Nephron (organoid): ENCODE data around the gene FEV.

Source experiments
- H3K27ac Mint-ChIP-seq, 3 experiments: 2 replicates each; pipeline ENCODE4 v1.8.0; 2020; ENCODE audit warnings: mixed read lengths in 3 of 3, mild to moderate bottlenecking in 2 of 3, moderate library complexity in 1 of 3
- H3K27me3 Mint-ChIP-seq: 2 replicates; pipeline ENCODE4 v1.8.0; 2021; ENCODE audit warnings: low read depth, mild to moderate bottlenecking, moderate library complexity, mixed read lengths
- H3K36me3 Mint-ChIP-seq: 2 replicates; pipeline ENCODE4 v1.8.0; 2020; ENCODE audit warnings: low read depth, mixed read lengths
- H3K4me1 Mint-ChIP-seq: 2 replicates; pipeline ENCODE4 v1.8.0; 2020; ENCODE audit warnings: mixed read lengths
- H3K4me3 Mint-ChIP-seq, 3 experiments: 2 replicates each; pipeline ENCODE4 v1.8.0; 2020; ENCODE audit warnings: mild to moderate bottlenecking in 3 of 3, mixed read lengths in 3 of 3, moderate library complexity in 2 of 3
- H3K9me3 Mint-ChIP-seq: 2 replicates; pipeline ENCODE4 v1.8.0; 2020; ENCODE audit warnings: mixed read lengths
- CTCF ChIP-seq, 3 experiments: fragments of 200-600 bp; sonication (generic); IDR thresholded peaks; one replicate each; pipeline ENCODE4 v1.5.0; 2021; ENCODE audit warnings: antibody characterized with exemption in 3 of 3; ENCODE audit not compliant: unreplicated experiment in 3 of 3

FEV gene

GRCh38 chr2:219024059-219024458 lies 39.1 kb upstream of the FEV start:
- no peak for TF ChIP-seq CTCF (IDR thresholded peaks at IDR 0.05; ENCODE audit: unreplicated experiment in 3 of 3)
- no peaks in the 10 kb centered on the region for H3K36me3 Mint-ChIP-seq
- no peak overlapping the region for H3K27ac Mint-ChIP-seq
- no peaks in the 10 kb centered on the region for H3K4me1 Mint-ChIP-seq
- no peak overlapping the region for H3K4me3 Mint-ChIP-seq
- H3K27me3 Mint-ChIP-seq = peaks cover 42% of the 10 kb centered on the region
- H3K9me3 Mint-ChIP-seq = no peaks in the 10 kb centered on the region

GRCh38 chr2:219023045-219023605 lies 38.1 kb upstream of the FEV start:
- Mint-ChIP-seq H3K27me3 (peaks cover 43% of the 10 kb centered on the region), H3K4me1 (no peaks in the 10 kb centered on the region), H3K4me3 (no peak overlapping the region), H3K27ac (no peak overlapping the region), H3K36me3 (no peaks in the 10 kb centered on the region), H3K9me3 (no peaks in the 10 kb centered on the region)
- no peak for TF ChIP-seq CTCF (IDR thresholded peaks at IDR 0.05; ENCODE audit: unreplicated experiment in 3 of 3)

DNA sequence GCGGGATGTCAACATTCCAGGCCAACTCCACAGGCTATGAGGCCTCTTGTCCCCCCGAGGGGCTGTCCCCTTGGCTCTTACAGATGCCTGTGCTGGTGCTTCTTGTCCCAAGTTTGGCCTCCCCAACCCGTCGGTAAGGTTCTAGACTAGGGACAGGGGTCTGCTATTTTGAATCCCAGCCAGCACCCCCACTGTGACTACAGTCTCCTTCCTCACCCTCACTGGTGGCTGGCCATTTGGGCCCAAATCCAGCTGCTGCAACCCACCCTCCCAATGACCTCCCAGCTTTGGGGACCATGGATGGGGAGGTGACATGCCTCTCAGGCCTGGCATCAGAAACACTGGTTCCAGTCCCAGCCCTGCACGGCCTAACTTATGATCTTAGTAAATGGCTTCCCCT lies 37.6 kb upstream of the FEV start:
- Mint-ChIP-seq H3K9me3 (no peaks in the 10 kb centered on the region), H3K27ac (no peak overlapping the region), H3K4me1 (no peaks in the 10 kb centered on the region), H3K27me3 (peaks cover 43% of the 10 kb centered on the region), H3K4me3 (no peak overlapping the region), H3K36me3 (no peaks in the 10 kb centered on the region)
- TF ChIP-seq CTCF (IDR thresholded peaks at IDR 0.05; ENCODE audit: unreplicated experiment in 3 of 3) = no peak

DNA sequence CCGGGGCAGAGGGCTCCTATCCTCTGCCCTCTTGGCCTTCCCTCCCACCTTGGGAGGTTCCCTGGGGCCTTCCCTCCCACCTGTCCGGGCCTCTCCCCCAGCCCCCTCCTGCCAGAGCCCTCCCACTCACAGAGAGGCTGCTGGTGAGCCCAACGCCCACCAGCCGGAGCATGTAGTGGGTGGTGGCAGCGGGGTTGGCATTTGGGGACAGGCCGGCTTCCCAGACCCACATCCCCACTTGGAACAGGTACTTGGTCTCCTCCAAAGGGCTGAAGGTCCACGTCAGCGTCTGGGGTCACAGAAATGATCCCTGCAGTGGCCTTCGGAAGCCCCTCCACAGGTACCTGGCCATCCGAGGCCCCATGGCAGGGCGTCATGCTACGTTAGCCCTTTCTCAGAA lies 37.1 kb upstream of the FEV start:
- no peak overlapping the region for H3K4me3 Mint-ChIP-seq
- no peak for TF ChIP-seq CTCF (IDR thresholded peaks at IDR 0.05; ENCODE audit: unreplicated experiment in 3 of 3)
- peaks cover 43% of the 10 kb centered on the region for H3K27me3 Mint-ChIP-seq
- H3K27ac Mint-ChIP-seq = no peak overlapping the region
- H3K36me3 Mint-ChIP-seq = no peaks in the 10 kb centered on the region
- H3K9me3 Mint-ChIP-seq = no peaks in the 10 kb centered on the region
- H3K4me1 Mint-ChIP-seq = no peaks in the 10 kb centered on the region

DNA sequence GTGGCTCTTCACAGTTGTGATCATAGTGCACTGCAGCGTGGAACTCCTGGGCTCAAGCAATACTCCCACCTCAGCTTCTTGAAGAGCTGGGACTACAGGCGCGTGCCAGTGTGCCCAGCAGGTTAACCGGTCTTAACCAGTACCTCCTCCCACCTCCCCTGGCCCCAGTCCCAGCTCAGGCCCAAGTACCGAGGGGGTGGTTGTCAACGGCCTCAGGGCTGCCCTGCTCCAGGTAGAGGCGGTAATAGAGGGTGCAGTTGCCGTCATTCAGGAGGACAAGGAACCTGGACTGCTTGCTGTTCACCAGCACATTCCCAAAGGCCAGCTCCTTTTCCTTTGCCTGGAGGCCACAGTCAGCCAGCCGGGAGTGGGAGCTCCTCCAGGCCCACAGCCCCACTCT lies 36.6 kb upstream of the FEV start:
- no peaks in the 10 kb centered on the region for H3K9me3 Mint-ChIP-seq
- H3K27me3 Mint-ChIP-seq = peaks cover 43% of the 10 kb centered on the region
- no peak for TF ChIP-seq CTCF (IDR thresholded peaks at IDR 0.05; ENCODE audit: unreplicated experiment in 3 of 3)
- no peak overlapping the region for H3K4me3 Mint-ChIP-seq
- no peaks in the 10 kb centered on the region for H3K4me1 Mint-ChIP-seq
- no peaks in the 10 kb centered on the region for H3K36me3 Mint-ChIP-seq
- no peak overlapping the region for H3K27ac Mint-ChIP-seq

- no peak for TF ChIP-seq CTCF (IDR thresholded peaks at IDR 0.05; ENCODE audit: unreplicated experiment in 3 of 3)
- Mint-ChIP-seq H3K4me1 (no peaks in the 10 kb centered on the region), H3K9me3 (no peaks in the 10 kb centered on the region), H3K27ac (no peak overlapping the region), H3K27me3 (peaks cover 42% of the 10 kb centered on the region), H3K4me3 (no peak overlapping the region), H3K36me3 (no peaks in the 10 kb centered on the region)
These were observed 35.8 kb upstream of the FEV start for GRCh38 chr2:219020604-219021365.
